ENCODE measurements around the gene RASGEF1C.

RASGEF1C gene

DNA sequence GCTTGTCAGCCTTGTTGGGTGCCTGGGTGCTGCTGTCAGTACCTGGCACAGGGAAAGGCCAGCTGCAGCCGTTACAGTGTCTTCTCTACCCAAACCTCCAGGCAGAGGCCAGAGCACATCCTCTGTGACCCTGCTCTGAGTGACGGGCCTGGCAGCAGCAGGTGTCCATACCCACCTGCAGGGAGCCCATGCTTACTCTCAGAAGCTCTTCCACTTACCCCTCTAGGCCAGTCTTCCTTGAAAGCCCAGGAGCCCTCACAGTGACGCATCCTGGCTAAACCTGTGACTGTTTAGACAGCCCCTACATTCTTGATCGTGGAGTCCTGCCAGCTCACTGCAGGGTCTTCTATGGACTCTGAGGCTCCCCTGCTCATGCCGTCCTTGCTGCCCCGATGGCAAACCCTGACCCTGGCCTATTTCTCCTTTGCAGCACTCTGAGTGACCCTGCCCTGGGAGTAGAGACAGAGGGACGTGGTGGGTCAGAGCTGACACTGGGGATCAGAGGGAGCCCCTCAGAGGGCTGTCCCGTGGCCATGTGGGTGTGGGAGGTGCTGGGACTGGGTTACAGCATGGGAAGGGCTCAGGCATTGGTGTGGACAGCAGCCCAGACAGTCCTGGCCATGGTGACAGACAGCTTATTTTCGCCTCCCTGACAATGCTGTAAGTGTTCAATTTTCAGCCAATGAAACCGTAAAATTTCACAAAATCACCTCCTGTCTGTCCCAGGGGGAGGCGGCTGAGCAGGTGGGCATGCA lies 69.9 kb downstream of the RASGEF1C start:
- H3K4me1 ChIP-seq (ENCODE audit: control insufficient read depth, insufficient read depth, low read length) = no peaks in the 10 kb centered on the region
- no peaks in the 10 kb centered on the region for H3K27me3 ChIP-seq (ENCODE audit: control insufficient read depth, insufficient read depth, low read length)
- H3K36me3 ChIP-seq (ENCODE audit: control insufficient read depth, insufficient read depth, low read length) = no peaks in the 10 kb centered on the region
- H3K27ac ChIP-seq (ENCODE audit: low read depth, low read length) = no peak overlapping the region
- no peaks in the 10 kb centered on the region for H3K9me3 ChIP-seq (ENCODE audit: control insufficient read depth, insufficient read depth, low read length)
- H3K9ac ChIP-seq (ENCODE audit: low read depth, low read length) = no peak overlapping the region
- no peak overlapping the region for H3K4me3 ChIP-seq (ENCODE audit: low read depth, low read length)

DNA sequence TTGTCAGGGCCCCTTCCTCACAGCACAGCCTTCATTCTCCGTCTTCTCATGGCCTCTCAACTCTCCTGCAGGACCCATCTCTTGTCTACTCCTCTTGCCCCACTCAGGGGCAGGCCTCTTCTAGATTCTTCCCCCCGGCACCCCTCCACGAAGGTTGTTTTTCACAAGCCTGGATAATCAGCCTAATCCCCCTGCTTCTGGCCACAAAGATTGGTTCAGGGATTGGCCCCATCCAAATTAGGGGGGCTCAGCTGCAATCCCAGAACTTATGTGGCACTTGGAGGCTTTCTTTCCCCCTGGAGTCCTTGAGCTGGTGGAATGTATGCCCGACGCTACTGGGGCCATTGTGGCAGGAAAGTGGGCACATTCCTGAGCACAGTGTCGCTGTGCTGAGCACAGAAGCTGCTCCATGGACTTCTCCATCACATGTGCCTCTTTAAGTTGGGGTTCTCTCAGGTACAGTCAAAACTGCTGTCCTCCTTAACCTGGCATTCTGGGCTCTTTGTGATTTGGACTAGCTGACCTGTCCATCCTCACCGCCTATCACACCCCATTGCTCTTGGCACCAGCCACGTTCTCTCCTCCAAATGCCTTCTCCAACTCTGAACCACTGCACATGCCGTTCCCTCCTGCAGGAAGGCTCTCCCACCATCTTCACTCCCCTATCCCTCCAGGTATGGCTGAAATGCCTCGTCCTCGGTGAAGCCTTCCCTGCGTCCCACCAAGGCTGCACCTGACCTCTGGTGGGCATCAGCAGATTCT lies 70.6 kb downstream of the RASGEF1C start:
- Histone ChIP-seq H3K27ac (ENCODE audit: low read depth, low read length) (no peak overlapping the region), H3K27me3 (ENCODE audit: control insufficient read depth, insufficient read depth, low read length) (no peaks in the 10 kb centered on the region), H3K9ac (ENCODE audit: low read depth, low read length) (no peak overlapping the region), H3K36me3 (ENCODE audit: control insufficient read depth, insufficient read depth, low read length) (no peaks in the 10 kb centered on the region), H3K4me1 (ENCODE audit: control insufficient read depth, insufficient read depth, low read length) (no peaks in the 10 kb centered on the region), H3K4me3 (ENCODE audit: low read depth, low read length) (no peak overlapping the region), H3K9me3 (ENCODE audit: control insufficient read depth, insufficient read depth, low read length) (no peaks in the 10 kb centered on the region)

DNA sequence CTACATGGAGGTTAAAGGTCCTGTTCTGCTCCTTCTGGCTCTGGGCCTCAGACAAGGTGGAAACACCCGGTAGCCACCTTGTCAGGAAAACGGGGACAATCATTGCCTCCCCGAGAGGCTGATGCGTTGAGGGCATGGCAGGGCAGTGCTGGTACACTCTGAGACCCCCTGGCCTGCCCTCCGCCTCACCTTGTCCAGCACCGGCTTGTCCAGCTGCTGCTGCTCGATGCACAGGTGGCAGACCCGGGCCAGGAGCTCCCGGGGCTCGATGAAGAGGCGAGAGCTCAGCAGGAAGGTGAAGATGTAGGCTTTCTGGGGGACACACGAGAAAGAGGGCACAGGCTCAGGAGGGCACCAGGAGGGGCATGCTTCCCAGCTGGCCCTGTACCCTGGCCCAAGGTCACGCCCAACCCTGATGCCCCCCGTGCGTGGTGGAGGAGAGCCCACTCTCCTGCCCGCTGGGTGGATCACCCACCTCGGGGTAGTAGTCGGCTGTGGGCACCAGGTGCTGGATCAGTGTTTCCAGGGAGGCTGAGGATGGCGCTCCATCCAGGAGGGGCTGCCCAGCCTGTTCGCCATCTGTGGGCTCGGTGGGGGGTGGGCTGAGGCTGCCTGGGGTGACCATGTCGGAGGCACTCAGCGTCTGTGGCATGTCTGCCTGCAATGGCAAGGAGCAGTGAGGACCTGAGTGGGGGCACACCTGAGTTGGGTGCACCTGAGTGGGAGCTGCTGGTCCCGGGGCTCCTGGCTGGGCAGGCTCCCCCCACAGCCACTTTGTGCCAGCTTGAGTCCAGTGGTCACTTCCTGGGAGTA lies 71.4 kb downstream of the RASGEF1C start:
- no peaks in the 10 kb centered on the region for H3K36me3 ChIP-seq (ENCODE audit: control insufficient read depth, insufficient read depth, low read length)
- H3K27me3 ChIP-seq (ENCODE audit: control insufficient read depth, insufficient read depth, low read length) = no peaks in the 10 kb centered on the region
- no peaks in the 10 kb centered on the region for H3K4me1 ChIP-seq (ENCODE audit: control insufficient read depth, insufficient read depth, low read length)
- H3K9ac ChIP-seq (ENCODE audit: low read depth, low read length) = no peak overlapping the region
- no peak overlapping the region for H3K4me3 ChIP-seq (ENCODE audit: low read depth, low read length)
- H3K27ac ChIP-seq (ENCODE audit: low read depth, low read length) = no peak overlapping the region
- H3K9me3 ChIP-seq (ENCODE audit: control insufficient read depth, insufficient read depth, low read length) = no peaks in the 10 kb centered on the region

DNA sequence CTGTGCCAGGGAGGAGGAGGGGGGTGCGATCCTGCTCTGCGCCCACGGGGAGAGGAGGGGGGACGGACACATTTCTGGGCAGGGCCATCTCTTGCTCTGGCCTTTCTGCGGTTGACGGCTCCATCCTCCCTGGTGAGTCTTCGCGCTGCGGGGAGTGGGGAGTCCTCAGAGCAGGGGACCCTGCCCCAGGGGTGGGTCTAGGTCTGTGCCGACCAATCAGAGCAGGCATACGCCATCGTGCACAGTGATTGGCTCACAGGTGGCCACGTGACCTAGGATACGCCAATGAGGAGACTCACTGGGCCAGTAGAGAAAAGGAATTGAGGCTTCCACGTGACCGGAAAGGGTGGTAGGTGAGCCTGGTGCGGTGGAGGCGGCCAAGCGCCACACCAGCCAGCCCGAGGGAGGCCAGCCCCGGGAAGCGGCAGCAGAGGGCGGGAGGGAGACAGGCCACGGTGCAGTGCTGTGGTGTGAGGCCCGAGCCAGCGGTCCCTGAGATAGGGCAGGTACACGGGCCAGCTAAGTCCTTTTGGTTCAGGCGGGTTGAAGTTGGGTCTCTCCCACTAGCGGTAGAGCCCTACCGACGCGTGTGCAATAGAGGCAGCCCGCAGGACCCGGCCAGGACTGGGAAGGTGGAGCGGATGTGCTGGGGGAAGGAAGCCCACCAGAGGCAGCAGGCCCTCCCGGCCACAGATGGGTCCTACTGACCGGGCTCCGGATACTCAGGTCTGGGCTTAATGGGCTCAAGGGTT lies 72.2 kb downstream of the RASGEF1C start:
- H3K27me3 ChIP-seq (ENCODE audit: control insufficient read depth, insufficient read depth, low read length) = no peaks in the 10 kb centered on the region
- H3K4me3 ChIP-seq (ENCODE audit: low read depth, low read length) = no peak overlapping the region
- H3K27ac ChIP-seq (ENCODE audit: low read depth, low read length) = no peak overlapping the region
- no peak overlapping the region for H3K9ac ChIP-seq (ENCODE audit: low read depth, low read length)
- H3K4me1 ChIP-seq (ENCODE audit: control insufficient read depth, insufficient read depth, low read length) = no peaks in the 10 kb centered on the region
- no peaks in the 10 kb centered on the region for H3K9me3 ChIP-seq (ENCODE audit: control insufficient read depth, insufficient read depth, low read length)
- no peaks in the 10 kb centered on the region for H3K36me3 ChIP-seq (ENCODE audit: control insufficient read depth, insufficient read depth, low read length)

DNA sequence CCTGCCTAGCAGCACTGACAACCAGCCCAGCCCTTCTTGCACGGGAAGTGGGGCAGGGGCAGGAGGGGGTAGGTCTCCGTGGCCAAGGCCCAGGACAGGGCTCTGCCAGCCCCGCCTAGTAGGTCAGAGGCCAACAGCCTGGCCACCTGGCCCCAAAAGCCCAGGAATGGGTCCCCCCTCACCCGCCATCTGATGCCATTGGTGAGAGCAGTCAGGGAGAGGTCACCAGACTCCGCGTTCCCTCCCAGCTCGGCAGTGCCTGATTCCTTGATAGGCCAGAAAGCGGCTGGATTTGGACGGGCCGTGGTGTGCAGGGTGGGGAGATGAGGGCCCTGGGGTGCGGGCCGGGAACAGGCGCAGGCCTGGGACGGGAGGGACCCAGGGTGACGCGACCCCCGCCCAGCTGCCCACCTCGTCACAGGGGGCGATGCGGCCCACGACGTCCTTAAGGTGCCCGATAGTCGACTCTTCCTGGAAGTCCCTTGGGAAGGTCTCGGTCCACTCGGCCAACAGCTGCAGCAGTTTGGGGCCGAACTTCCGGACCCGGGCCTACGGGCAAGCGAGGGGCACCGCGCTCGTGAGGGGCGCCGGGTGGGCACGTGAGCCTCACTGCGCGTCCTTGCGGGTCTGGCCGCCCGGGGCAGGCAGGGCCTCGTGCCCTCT lies 72.9 kb downstream of the RASGEF1C start:
- H3K9me3 ChIP-seq (ENCODE audit: control insufficient read depth, insufficient read depth, low read length) = no peaks in the 10 kb centered on the region
- no peak overlapping the region for H3K9ac ChIP-seq (ENCODE audit: low read depth, low read length)
- H3K27me3 ChIP-seq (ENCODE audit: control insufficient read depth, insufficient read depth, low read length) = no peaks in the 10 kb centered on the region
- H3K4me3 ChIP-seq (ENCODE audit: low read depth, low read length) = no peak overlapping the region
- no peaks in the 10 kb centered on the region for H3K4me1 ChIP-seq (ENCODE audit: control insufficient read depth, insufficient read depth, low read length)
- H3K27ac ChIP-seq (ENCODE audit: low read depth, low read length) = no peak overlapping the region
- H3K36me3 ChIP-seq (ENCODE audit: control insufficient read depth, insufficient read depth, low read length) = no peaks in the 10 kb centered on the region

DNA sequence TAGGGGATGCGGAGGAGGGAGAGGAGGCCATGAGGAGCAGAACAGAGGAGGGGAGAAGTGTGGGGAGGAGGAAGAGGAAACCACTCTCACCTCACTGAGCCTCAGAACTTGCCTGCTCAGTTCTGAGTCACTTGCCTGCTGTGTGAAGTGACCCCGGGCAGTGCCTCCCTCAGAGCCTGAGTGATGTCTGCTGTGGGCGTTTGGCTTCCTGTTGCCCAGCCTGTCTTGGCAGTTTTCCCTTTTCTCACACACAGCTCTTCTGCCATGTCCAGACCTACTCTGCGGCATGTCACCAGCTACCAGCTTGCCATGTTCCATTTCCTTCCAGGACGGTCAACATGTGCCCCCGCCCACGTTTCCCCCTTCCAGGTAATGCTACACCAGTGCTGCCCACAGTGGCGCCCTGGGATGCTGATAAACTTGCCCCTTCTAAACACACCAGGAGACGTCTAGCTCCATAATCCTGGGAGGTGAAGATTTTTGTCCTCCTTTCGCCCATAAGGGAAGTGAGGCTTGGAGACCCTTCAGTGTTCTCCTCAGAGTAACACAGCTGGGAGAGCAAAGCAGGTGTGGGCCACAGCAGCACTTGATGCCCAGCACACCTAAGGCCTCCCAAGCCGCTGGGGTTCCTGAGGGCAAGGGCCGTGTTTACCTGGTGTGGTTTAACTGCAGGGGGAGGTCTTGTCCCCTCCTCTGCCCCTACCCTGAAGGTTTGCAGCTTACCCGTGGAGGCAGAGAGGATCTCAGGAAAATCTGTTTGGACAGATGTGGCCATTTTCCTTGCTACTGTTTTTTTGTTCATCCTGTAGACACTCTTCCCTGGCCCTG lies 73.7 kb downstream of the RASGEF1C start:
- H3K36me3 ChIP-seq (ENCODE audit: control insufficient read depth, insufficient read depth, low read length) = no peaks in the 10 kb centered on the region
- no peaks in the 10 kb centered on the region for H3K4me1 ChIP-seq (ENCODE audit: control insufficient read depth, insufficient read depth, low read length)

DNA sequence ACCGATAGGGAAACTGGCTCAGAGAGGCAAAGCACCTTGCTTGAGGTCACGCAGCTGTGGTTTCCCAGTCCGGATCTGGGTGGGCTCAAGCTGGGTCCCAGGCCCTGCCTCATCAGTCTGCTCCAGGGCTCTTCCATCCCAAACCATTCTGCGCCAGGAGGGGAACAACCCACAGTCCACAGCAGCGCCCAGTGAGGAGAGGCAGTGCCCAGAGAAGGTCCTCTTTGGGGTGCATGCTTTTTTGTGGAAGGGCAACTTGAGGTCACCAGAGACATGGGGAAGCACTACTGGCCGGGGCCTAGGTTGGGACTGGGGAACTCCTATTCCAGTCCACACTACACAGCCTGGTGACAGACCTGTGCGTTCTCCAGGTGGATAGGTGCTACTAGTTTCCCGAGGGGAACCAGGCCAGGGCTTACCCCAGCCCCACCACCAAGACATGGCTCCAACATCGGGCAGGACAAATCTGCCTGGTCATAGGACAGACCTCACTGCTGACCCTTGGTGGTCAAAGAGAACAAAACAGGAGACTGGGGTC lies 75.0 kb downstream of the RASGEF1C start:
- H3K27me3 ChIP-seq (ENCODE audit: control insufficient read depth, insufficient read depth, low read length) = no peaks in the 10 kb centered on the region

More for the DNA sequence above, 73.7 kb downstream of the RASGEF1C start:
- Histone ChIP-seq H3K27ac (ENCODE audit: low read depth, low read length) (no peak overlapping the region), H3K4me3 (ENCODE audit: low read depth, low read length) (no peak overlapping the region), H3K9me3 (ENCODE audit: control insufficient read depth, insufficient read depth, low read length) (no peaks in the 10 kb centered on the region), H3K9ac (ENCODE audit: low read depth, low read length) (no peak overlapping the region), H3K27me3 (ENCODE audit: control insufficient read depth, insufficient read depth, low read length) (no peaks in the 10 kb centered on the region)

DNA sequence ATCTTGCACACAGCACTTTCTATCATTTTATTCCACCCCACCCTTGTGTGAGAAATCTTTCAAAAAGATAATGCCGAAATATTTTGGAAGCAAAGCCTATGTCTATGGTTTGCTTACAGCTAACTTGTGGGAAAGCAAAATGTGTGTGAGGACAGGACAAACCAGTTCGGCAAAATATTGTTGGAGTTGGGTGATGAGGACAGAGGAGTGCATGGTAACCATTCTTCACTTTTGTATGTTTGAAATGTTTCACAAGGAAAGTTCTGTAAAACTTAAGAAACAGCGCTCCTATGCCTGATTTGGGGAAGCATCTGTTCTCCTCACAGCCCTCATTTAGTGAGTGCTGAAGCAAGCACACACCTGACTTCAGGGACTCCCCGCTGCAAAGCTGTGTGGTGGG lies 75.5 kb downstream of the RASGEF1C start:
- Histone ChIP-seq H3K9ac (ENCODE audit: low read depth, low read length) (no peak overlapping the region), H3K36me3 (ENCODE audit: control insufficient read depth, insufficient read depth, low read length) (no peaks in the 10 kb centered on the region), H3K4me1 (ENCODE audit: control insufficient read depth, insufficient read depth, low read length) (no peaks in the 10 kb centered on the region), H3K9me3 (ENCODE audit: control insufficient read depth, insufficient read depth, low read length) (no peaks in the 10 kb centered on the region), H3K27me3 (ENCODE audit: control insufficient read depth, insufficient read depth, low read length) (no peaks in the 10 kb centered on the region), H3K27ac (ENCODE audit: low read depth, low read length) (no peak overlapping the region), H3K4me3 (ENCODE audit: low read depth, low read length) (no peak overlapping the region)

More for the DNA sequence above, 75.0 kb downstream of the RASGEF1C start:
- Histone ChIP-seq H3K36me3 (ENCODE audit: control insufficient read depth, insufficient read depth, low read length) (no peaks in the 10 kb centered on the region), H3K4me3 (ENCODE audit: low read depth, low read length) (no peak overlapping the region), H3K9ac (ENCODE audit: low read depth, low read length) (no peak overlapping the region), H3K4me1 (ENCODE audit: control insufficient read depth, insufficient read depth, low read length) (no peaks in the 10 kb centered on the region), H3K27ac (ENCODE audit: low read depth, low read length) (no peak overlapping the region), H3K9me3 (ENCODE audit: control insufficient read depth, insufficient read depth, low read length) (no peaks in the 10 kb centered on the region)

DNA sequence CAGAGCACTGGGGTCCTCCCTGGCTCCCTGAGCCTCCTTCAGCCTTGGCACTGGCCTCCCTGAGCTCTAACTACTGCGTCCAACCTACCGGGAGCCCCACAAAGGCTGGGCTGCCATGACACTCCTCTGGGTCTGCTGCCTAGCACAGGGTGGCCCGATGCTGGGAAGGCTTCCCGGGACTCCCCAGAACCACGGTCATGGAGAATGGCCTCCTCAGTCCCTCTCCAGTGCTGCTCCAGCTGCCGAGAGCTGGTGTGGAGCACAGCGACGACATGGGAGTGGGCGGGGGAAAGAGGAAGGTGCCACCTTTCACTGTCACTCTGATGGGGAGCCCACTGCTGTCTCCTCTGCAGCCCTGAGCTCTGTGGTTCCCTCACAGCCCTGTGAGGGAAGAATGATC lies 76.0 kb downstream of the RASGEF1C start:
- no peaks in the 10 kb centered on the region for H3K4me1 ChIP-seq (ENCODE audit: control insufficient read depth, insufficient read depth, low read length)
- H3K27ac ChIP-seq (ENCODE audit: low read depth, low read length) = no peak overlapping the region
- H3K9me3 ChIP-seq (ENCODE audit: control insufficient read depth, insufficient read depth, low read length) = no peaks in the 10 kb centered on the region

More for the DNA sequence above, 76.0 kb downstream of the RASGEF1C start:
- H3K36me3 ChIP-seq (ENCODE audit: control insufficient read depth, insufficient read depth, low read length) = no peaks in the 10 kb centered on the region
- H3K4me3 ChIP-seq (ENCODE audit: low read depth, low read length) = no peak overlapping the region
- H3K27me3 ChIP-seq (ENCODE audit: control insufficient read depth, insufficient read depth, low read length) = no peaks in the 10 kb centered on the region
- H3K9ac ChIP-seq (ENCODE audit: low read depth, low read length) = no peak overlapping the region

Measured in HUES48 (cell line).